Measurements from ENCODE around the gene LAPTM5.

DNA sequence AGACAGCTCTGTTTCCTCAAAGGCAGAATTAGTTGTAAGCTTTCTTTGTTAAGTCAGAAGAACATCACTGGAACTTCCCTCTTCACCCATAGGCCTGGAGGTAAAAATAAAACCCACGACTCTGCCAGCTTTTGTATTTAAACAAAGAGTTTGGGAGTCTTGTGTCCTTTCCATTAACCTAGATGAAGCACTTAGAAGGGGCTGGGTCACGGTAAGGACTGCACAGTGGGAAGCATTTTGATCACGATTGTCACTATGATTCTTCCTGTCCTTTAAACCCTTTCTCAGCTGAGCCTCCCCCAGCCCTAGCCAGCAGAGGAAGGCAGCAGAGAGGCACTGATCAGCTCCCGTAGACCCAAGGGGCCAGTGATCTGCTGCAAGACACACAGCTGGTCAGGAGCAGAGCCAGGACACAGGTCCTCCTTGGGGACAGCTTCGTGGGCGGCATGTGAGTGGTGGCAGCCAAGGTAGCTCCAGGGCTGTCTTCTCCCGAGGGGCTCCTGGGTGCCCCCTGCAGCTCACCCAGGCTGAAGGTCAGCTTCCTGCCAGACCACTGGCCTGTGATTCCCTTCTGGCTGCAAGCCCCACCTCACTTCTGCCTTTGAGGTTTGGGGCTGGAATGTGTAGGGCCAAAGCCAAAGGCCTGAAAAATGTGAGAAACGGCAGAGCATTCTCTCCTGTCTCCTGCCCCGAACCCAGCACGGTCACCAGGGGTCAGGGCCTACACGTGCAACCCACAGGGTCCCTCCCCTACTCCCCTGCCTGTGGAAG, 4.0 kb upstream of the LAPTM5 start:
- TF ChIP-seq POLR2A (IDR thresholded peaks at IDR 0.05) = no peak
- TF ChIP-seq, protein P1, sequence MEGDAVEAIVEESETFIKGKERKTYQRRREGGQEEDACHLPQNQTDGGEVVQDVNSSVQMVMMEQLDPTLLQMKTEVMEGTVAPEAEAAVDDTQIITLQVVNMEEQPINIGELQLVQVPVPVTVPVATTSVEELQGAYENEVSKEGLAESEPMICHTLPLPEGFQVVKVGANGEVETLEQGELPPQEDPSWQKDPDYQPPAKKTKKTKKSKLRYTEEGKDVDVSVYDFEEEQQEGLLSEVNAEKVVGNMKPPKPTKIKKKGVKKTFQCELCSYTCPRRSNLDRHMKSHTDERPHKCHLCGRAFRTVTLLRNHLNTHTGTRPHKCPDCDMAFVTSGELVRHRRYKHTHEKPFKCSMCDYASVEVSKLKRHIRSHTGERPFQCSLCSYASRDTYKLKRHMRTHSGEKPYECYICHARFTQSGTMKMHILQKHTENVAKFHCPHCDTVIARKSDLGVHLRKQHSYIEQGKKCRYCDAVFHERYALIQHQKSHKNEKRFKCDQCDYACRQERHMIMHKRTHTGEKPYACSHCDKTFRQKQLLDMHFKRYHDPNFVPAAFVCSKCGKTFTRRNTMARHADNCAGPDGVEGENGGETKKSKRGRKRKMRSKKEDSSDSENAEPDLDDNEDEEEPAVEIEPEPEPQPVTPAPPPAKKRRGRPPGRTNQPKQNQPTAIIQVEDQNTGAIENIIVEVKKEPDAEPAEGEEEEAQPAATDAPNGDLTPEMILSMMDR (IDR thresholded peaks at IDR 0.05 in 4 of 5, conservative IDR thresholded peaks at IDR 0.05 in 1 of 5) = no peak

All from gastrocnemius medialis (tissue), 4 donors.